Measurements from ENCODE around the gene C6orf132. TPM values are rescaled to one million over a fixed set of nuclear protein-coding genes. Genes with fewer than 3 reads are reported as not detected.

C6orf132 gene
- total RNA-seq, 1 donor = 0.63 TPM

GRCh38 chr6:42106112-42107023 lies 36.1 kb downstream of the C6orf132 start:
- H3K4me3 ChIP-seq (ENCODE audit: low read depth, low read length) = no peak overlapping the region
- no peak for DNase-seq (ENCODE audit: low read depth)
- TF ChIP-seq CTCF (IDR thresholded peaks at IDR 0.05; ENCODE audit: insufficient read depth, low read length) = no peak

GRCh38 chr6:42105709-42106108 lies 36.7 kb downstream of the C6orf132 start:
- no peak overlapping the region for H3K4me3 ChIP-seq (ENCODE audit: low read depth, low read length)
- no peak for DNase-seq (ENCODE audit: low read depth)
- no peak for TF ChIP-seq CTCF (IDR thresholded peaks at IDR 0.05; ENCODE audit: insufficient read depth, low read length)

GRCh38 chr6:42105156-42105648 lies 37.2 kb downstream of the C6orf132 start:
- H3K4me3 ChIP-seq (ENCODE audit: low read depth, low read length) = peak overlapping the region; percentile 35
- no peak for TF ChIP-seq CTCF (IDR thresholded peaks at IDR 0.05; ENCODE audit: insufficient read depth, low read length)
- no peak for DNase-seq (ENCODE audit: low read depth)

- TF ChIP-seq CTCF (IDR thresholded peaks at IDR 0.05; ENCODE audit: insufficient read depth, low read length) = no peak
- H3K4me3 ChIP-seq (ENCODE audit: low read depth, low read length) = peak overlapping the region; percentile 35
- DNase-seq (ENCODE audit: low read depth) = no peak
Observed at GRCh38 chr6:42104804-42105125, 37.7 kb downstream of the C6orf132 start.

- peak overlapping the region; percentile 48 for H3K4me3 ChIP-seq (ENCODE audit: low read depth, low read length)
- TF ChIP-seq CTCF (IDR thresholded peaks at IDR 0.05; ENCODE audit: insufficient read depth, low read length) = peak; percentile 75
- DNase-seq (ENCODE audit: low read depth) = peak; percentile 77
Observed at GRCh38 chr6:42104095-42104803, 38.2 kb downstream of the C6orf132 start.

GRCh38 chr6:42103753-42104094 lies 38.7 kb downstream of the C6orf132 start:
- TF ChIP-seq CTCF (IDR thresholded peaks at IDR 0.05; ENCODE audit: insufficient read depth, low read length) = no peak
- no peak overlapping the region for H3K4me3 ChIP-seq (ENCODE audit: low read depth, low read length)
- DNase-seq (ENCODE audit: low read depth) = no peak
